ENCODE results near the gene SLC40A1.

SLC40A1 gene

DNA sequence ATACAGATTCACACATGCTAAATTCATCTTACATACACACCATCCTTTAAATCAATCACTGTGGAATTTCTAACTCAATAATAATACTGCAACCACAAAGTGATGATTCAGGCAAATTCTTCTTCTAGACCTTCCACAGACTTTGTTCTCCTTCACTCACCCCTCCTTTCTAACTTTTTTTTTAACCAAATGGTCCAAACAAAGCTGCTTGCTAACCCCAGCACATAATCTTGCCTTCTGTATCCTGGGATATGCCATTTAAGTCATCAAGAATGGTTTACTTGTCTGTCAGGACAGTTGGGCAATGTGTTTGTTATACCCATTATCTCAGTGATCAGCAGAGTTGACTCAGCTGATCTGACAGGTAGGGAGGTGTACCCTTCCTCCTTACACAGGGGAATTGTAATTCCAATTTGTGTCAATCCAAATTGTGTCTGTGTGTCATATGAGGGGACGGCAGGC is 10.0 kb downstream of the SLC40A1 start:
- Histone ChIP-seq H3K27me3 (ENCODE audit: control insufficient read depth, insufficient read depth, low read length, poor library complexity, severe bottlenecking) (peaks cover 19% of the 10 kb centered on the region), H3K9me3 (ENCODE audit: control insufficient read depth, low read length) (no peaks in the 10 kb centered on the region), H3K4me3 (ENCODE audit: insufficient read depth, low read depth, low read length) (no peak overlapping the region), H3K36me3 (ENCODE audit: control insufficient read depth, insufficient read depth, low read length) (no peaks in the 10 kb centered on the region), H3K27ac (ENCODE audit: insufficient read depth, low read depth, low read length, poor library complexity, severe bottlenecking) (no peak overlapping the region), H3K4me1 (ENCODE audit: control insufficient read depth, insufficient read depth, low read length) (no peaks in the 10 kb centered on the region)
- 79 to 83% methylated on average over 1 of the region's 1 CpG for WGBS, 2 experiments

GRCh38 chr2:189569295-189569910 is 11.2 kb downstream of the SLC40A1 start:
- WGBS, 2 experiments, result no CpG with 5 or more reads among the region's 1 CpG
- peaks cover 11% of the 10 kb centered on the region for H3K27me3 ChIP-seq (ENCODE audit: control insufficient read depth, insufficient read depth, low read length, poor library complexity, severe bottlenecking)
- no peak overlapping the region for H3K27ac ChIP-seq (ENCODE audit: insufficient read depth, low read depth, low read length, poor library complexity, severe bottlenecking)
- H3K4me3 ChIP-seq (ENCODE audit: insufficient read depth, low read depth, low read length), result no peak overlapping the region
- no peaks in the 10 kb centered on the region for H3K4me1 ChIP-seq (ENCODE audit: control insufficient read depth, insufficient read depth, low read length)
- no peaks in the 10 kb centered on the region for H3K9me3 ChIP-seq (ENCODE audit: control insufficient read depth, low read length)
- no peaks in the 10 kb centered on the region for H3K36me3 ChIP-seq (ENCODE audit: control insufficient read depth, insufficient read depth, low read length)

- WGBS, 2 experiments, result 85 to 87% methylated on average over 3 of the region's 3 CpGs
- no peak overlapping the region for H3K27ac ChIP-seq (ENCODE audit: insufficient read depth, low read depth, low read length, poor library complexity, severe bottlenecking)
- H3K4me1 ChIP-seq (ENCODE audit: control insufficient read depth, insufficient read depth, low read length), result no peaks in the 10 kb centered on the region
- no peaks in the 10 kb centered on the region for H3K36me3 ChIP-seq (ENCODE audit: control insufficient read depth, insufficient read depth, low read length)
- H3K27me3 ChIP-seq (ENCODE audit: control insufficient read depth, insufficient read depth, low read length, poor library complexity, severe bottlenecking), result no peaks in the 10 kb centered on the region
- no peaks in the 10 kb centered on the region for H3K9me3 ChIP-seq (ENCODE audit: control insufficient read depth, low read length)
- no peak overlapping the region for H3K4me3 ChIP-seq (ENCODE audit: insufficient read depth, low read depth, low read length)
Measured at GRCh38 chr2:189566046-189566445, 14.5 kb downstream of the SLC40A1 start.

DNA sequence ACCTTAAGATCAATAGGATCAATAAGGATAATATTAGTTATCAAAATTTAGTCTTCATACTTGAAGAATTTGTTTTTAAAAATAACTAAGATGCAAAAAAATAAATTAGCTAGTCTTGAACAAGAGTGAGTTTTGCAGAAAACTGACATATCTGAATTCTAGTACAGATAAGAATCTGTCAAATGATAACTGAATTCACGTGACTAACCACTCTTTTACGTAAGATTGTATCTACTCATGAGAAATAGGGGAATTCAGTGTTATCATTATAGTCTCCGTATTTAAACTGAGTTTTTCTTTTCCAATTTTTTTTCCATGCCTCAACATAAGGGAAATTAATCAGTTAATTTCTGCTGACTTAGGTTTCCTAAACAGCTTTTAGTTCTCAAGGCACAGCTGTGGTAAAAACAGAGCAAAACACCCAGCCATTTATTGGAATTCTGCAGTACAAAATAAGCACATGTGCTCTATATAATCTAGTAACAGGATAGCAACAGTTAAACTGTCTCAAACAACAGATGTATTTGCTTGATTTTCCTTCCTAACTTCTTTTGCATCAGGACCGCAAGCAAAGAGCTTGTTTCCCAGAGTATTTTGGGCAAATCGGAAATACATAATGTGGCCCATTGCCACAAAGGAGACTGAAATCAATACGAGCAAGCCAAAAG is 19.1 kb downstream of the SLC40A1 start:
- Histone ChIP-seq H3K36me3 (ENCODE audit: control insufficient read depth, insufficient read depth, low read length) (no peaks in the 10 kb centered on the region), H3K4me1 (ENCODE audit: control insufficient read depth, insufficient read depth, low read length) (no peaks in the 10 kb centered on the region), H3K4me3 (ENCODE audit: insufficient read depth, low read depth, low read length) (no peak overlapping the region), H3K27me3 (ENCODE audit: control insufficient read depth, insufficient read depth, low read length, poor library complexity, severe bottlenecking) (no peaks in the 10 kb centered on the region), H3K27ac (ENCODE audit: insufficient read depth, low read depth, low read length, poor library complexity, severe bottlenecking) (no peak overlapping the region), H3K9me3 (ENCODE audit: control insufficient read depth, low read length) (no peaks in the 10 kb centered on the region)
- WGBS, 2 experiments, result 90% methylated on average over 6 of the region's 6 CpGs

DNA sequence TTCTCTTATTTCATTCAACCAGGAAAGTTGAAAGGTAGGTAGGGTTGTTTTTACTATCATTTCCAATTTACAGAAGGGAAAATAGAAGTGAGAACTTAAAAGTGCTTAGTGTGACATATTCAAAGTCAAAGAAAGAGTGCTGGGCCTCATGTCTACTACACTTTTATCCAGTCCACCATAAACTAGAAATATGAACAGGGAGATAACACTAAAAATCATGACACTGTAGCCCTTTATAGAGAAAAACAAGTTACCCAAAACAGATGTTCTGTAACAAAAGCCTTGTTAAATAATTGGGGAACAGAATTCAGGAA is 20.4 kb downstream of the SLC40A1 start:
- Histone ChIP-seq H3K4me1 (ENCODE audit: control insufficient read depth, insufficient read depth, low read length) (no peaks in the 10 kb centered on the region), H3K27me3 (ENCODE audit: control insufficient read depth, insufficient read depth, low read length, poor library complexity, severe bottlenecking) (no peaks in the 10 kb centered on the region), H3K27ac (ENCODE audit: insufficient read depth, low read depth, low read length, poor library complexity, severe bottlenecking) (no peak overlapping the region), H3K4me3 (ENCODE audit: insufficient read depth, low read depth, low read length) (no peak overlapping the region), H3K36me3 (ENCODE audit: control insufficient read depth, insufficient read depth, low read length) (no peaks in the 10 kb centered on the region), H3K9me3 (ENCODE audit: control insufficient read depth, low read length) (no peaks in the 10 kb centered on the region)

GRCh38 chr2:189559579-189560272 is 20.9 kb downstream of the SLC40A1 start:
- WGBS, 2 experiments, result 93% methylated on average over 2 of the region's 2 CpGs
- no peak overlapping the region for H3K4me3 ChIP-seq (ENCODE audit: insufficient read depth, low read depth, low read length)
- H3K27me3 ChIP-seq (ENCODE audit: control insufficient read depth, insufficient read depth, low read length, poor library complexity, severe bottlenecking), result no peaks in the 10 kb centered on the region
- no peaks in the 10 kb centered on the region for H3K9me3 ChIP-seq (ENCODE audit: control insufficient read depth, low read length)
- H3K4me1 ChIP-seq (ENCODE audit: control insufficient read depth, insufficient read depth, low read length), result no peaks in the 10 kb centered on the region
- H3K27ac ChIP-seq (ENCODE audit: insufficient read depth, low read depth, low read length, poor library complexity, severe bottlenecking), result no peak overlapping the region
- H3K36me3 ChIP-seq (ENCODE audit: control insufficient read depth, insufficient read depth, low read length), result no peaks in the 10 kb centered on the region

DNA sequence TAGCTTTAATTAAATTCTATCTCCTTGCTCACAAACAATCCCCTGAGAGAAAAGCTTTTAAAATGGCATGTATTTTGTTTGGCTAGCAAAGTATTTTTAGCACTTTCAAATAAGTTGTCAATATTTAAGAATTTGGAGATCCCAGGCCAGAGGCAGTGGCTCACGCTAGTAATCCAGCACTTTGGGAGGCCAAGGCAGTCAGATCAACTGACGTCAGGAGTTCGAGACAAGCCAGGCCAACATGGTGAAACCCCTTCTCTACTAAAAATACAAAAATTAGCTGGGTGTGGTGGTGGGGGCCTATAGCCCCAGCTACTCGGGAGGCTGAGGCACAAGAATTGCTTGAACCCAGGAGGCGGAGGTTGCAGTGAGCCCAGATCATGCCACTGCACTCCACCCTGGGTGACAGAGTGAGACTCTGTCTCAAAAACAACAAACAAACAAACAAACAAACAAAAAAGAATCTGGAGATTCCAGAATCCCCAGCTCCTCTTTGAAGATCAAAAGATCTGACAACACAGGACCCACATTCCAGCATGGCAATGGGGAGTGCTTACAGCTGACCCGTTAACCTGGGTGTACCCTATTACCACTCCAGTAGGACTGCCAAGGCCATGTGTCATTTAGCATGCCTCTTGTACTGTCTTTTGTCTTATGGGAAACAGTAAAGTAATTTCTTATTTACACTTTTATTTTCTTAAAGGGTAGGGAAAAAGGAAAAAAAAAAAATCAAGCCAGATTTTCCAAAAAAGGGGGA is 21.9 kb downstream of the SLC40A1 start:
- 83 to 86% methylated on average over 6 of the region's 6 CpGs for WGBS, 2 experiments
- no peaks in the 10 kb centered on the region for H3K27me3 ChIP-seq (ENCODE audit: control insufficient read depth, insufficient read depth, low read length, poor library complexity, severe bottlenecking)
- H3K4me3 ChIP-seq (ENCODE audit: insufficient read depth, low read depth, low read length), result no peak overlapping the region
- no peak overlapping the region for H3K27ac ChIP-seq (ENCODE audit: insufficient read depth, low read depth, low read length, poor library complexity, severe bottlenecking)
- H3K4me1 ChIP-seq (ENCODE audit: control insufficient read depth, insufficient read depth, low read length), result no peaks in the 10 kb centered on the region
- H3K36me3 ChIP-seq (ENCODE audit: control insufficient read depth, insufficient read depth, low read length), result no peaks in the 10 kb centered on the region
- H3K9me3 ChIP-seq (ENCODE audit: control insufficient read depth, low read length), result no peaks in the 10 kb centered on the region

- H3K9me3 ChIP-seq (ENCODE audit: control insufficient read depth, low read length), result no peaks in the 10 kb centered on the region
- WGBS, 2 experiments, result no CpG with 5 or more reads among the region's 1 CpG
- H3K27me3 ChIP-seq (ENCODE audit: control insufficient read depth, insufficient read depth, low read length, poor library complexity, severe bottlenecking), result no peaks in the 10 kb centered on the region
- no peak overlapping the region for H3K27ac ChIP-seq (ENCODE audit: insufficient read depth, low read depth, low read length, poor library complexity, severe bottlenecking)
- H3K36me3 ChIP-seq (ENCODE audit: control insufficient read depth, insufficient read depth, low read length), result no peaks in the 10 kb centered on the region
- H3K4me1 ChIP-seq (ENCODE audit: control insufficient read depth, insufficient read depth, low read length), result no peaks in the 10 kb centered on the region
- H3K4me3 ChIP-seq (ENCODE audit: insufficient read depth, low read depth, low read length), result no peak overlapping the region
Measured at GRCh38 chr2:189557373-189557772, 23.2 kb downstream of the SLC40A1 start.

- Histone ChIP-seq H3K27ac (ENCODE audit: insufficient read depth, low read depth, low read length, poor library complexity, severe bottlenecking) (no peak overlapping the region), H3K4me3 (ENCODE audit: insufficient read depth, low read depth, low read length) (no peak overlapping the region), H3K36me3 (ENCODE audit: control insufficient read depth, insufficient read depth, low read length) (no peaks in the 10 kb centered on the region), H3K27me3 (ENCODE audit: control insufficient read depth, insufficient read depth, low read length, poor library complexity, severe bottlenecking) (no peaks in the 10 kb centered on the region), H3K9me3 (ENCODE audit: control insufficient read depth, low read length) (no peaks in the 10 kb centered on the region), H3K4me1 (ENCODE audit: control insufficient read depth, insufficient read depth, low read length) (no peaks in the 10 kb centered on the region)
- WGBS, 2 experiments, result 93 to 96% methylated on average over 7 of the region's 7 CpGs
Measured at GRCh38 chr2:189556526-189556925, 24.1 kb downstream of the SLC40A1 start.

GRCh38 chr2:189555232-189555631 is 25.4 kb downstream of the SLC40A1 start:
- no peaks in the 10 kb centered on the region for H3K36me3 ChIP-seq (ENCODE audit: control insufficient read depth, insufficient read depth, low read length)
- no peak overlapping the region for H3K27ac ChIP-seq (ENCODE audit: insufficient read depth, low read depth, low read length, poor library complexity, severe bottlenecking)
- no peaks in the 10 kb centered on the region for H3K27me3 ChIP-seq (ENCODE audit: control insufficient read depth, insufficient read depth, low read length, poor library complexity, severe bottlenecking)
- no peaks in the 10 kb centered on the region for H3K4me1 ChIP-seq (ENCODE audit: control insufficient read depth, insufficient read depth, low read length)
- H3K4me3 ChIP-seq (ENCODE audit: insufficient read depth, low read depth, low read length), result no peak overlapping the region
- H3K9me3 ChIP-seq (ENCODE audit: control insufficient read depth, low read length), result no peaks in the 10 kb centered on the region
- 91 to 100% methylated on average over 2 of the region's 2 CpGs for WGBS, 2 experiments

All from ectodermal cell (in vitro differentiated cells).